NAMALWA (cell line): ENCODE measurements around the gene MIAT.

Experiments
- DNase-seq: peaks from one replicate; pipeline ENCODE4 v3.0.0-alpha.2; 2015; ENCODE audit warnings: low spot score

The MIAT gene

GRCh38 chr22:26632422-26633155 lies 24.8 kb upstream of the MIAT start:
- no peak for DNase-seq

DNA sequence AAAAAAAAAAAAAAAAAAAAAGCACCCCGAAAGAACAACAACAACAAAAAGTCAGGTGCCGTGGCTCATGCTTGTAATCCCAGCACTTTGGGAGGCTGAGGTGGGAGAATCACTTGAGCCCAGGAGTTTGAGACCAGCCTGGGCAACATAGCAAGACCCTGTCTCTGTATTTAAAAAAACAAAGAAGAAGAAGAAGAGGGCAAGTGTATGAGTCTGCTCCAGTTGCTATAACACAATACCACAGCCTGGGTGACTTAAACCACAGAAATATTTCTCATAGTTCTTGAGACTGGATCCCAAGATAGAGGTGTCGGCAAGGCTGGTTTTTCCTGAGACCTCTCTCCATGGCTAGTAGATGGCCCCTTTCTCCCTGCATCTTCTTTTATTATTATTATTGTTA lies 23.2 kb upstream of the MIAT start:
- no peak for DNase-seq

DNA sequence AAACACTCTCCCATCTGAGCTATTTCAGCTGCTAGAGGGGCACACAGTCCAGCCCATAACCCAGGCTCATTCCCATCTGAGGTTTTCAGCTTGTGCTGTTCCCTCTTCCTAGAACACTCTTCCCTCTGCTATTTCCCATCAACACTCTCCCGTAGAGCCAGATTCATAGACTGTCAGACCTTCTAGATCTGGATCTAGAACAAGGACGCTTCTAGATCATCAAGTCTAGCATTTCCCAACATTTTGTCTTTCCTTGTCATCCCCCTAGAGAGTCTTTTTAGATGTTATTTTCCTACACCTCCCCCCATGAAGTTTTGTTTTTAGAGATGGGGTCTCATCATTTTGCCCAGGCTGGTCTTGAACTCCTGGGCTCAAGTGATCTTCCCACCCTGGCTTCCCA lies 22.3 kb upstream of the MIAT start:
- no peak for DNase-seq

- DNase-seq: no peak
Observed at GRCh38 chr22:26636296-26636695, 21.1 kb upstream of the MIAT start.

- DNase-seq: peak; percentile 60
Observed at GRCh38 chr22:26642465-26643417, 14.6 kb upstream of the MIAT start.

DNA sequence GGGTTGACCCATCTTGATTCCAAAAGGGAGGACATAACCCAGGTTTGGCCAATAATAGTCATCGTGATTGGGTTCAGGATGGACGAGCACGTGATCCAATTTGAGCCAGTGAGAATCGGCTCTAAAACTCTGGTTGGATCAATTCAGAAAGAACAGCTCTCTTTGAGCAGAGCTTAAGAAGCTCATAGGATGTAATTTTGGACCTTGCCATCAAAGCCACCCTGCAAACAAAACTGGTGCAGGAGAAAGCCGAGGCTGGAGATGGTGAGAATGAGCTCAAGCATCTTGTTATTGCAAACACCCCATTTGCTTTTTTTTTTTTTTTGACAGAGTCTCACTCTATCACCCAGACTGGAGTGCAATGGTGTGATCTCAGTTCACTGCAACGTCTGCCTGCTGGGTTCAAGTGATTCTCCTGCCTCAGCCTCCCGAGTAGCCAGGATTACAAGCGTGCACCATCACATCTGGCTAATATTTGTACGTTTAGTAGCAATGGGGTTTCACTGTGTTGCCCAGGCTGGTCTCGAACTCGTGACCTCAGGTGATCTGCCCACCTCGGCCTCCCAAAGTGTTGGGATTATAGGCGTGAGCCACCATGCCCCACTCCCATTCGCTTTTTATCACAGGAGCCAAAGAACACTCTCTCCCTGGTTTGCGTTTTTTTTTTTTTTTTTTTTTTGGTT lies 13.8 kb upstream of the MIAT start:
- peak; percentile 30 for DNase-seq

DNA sequence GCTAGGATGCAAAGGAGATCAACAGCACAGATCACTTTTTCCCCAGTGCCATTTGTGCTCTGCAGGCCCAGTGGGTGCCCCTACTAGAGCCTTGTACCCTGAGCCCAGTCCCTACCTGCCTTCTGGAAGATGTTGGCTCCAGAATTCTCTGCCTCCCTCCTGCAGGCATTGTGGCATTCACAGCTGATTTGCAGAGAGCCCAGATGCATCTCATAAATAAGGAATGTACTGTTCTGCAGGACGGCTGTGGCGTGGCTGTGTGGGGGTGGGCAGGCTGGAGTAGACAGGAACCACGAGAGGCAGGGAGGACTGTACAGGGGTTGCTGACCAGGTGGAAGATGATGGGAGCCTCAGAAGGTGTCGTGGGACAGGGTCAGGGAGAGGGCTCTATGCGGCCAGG lies 11.2 kb upstream of the MIAT start:
- no peak for DNase-seq

DNA sequence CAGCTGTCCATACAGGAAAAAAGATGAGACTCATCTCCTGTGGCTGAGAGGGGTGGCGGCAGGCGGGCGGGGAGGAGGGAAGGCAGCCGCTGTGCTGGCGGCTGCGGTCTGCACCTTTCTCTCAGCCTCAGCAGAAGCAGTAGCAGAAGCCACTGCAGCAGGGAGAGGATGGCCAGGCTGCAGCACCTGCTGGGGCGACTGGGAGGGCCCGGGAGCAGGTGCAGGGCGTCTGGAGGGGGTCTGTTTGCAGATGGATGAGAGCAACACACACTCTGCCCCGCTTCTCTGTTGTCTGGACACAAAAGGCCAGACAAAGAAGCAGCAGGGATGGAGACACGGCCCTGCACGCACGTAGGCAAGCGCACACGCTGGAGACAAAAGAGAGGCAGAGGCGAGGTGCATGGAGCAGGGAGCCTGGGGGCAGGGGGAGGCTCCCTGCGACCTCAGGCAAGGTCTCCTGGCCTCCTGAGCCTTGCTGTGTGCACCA lies 9.3 kb upstream of the MIAT start:
- DNase-seq: peak; percentile 65

GRCh38 chr22:26648528-26649388 lies 8.6 kb upstream of the MIAT start:
- DNase-seq: no peak

DNA sequence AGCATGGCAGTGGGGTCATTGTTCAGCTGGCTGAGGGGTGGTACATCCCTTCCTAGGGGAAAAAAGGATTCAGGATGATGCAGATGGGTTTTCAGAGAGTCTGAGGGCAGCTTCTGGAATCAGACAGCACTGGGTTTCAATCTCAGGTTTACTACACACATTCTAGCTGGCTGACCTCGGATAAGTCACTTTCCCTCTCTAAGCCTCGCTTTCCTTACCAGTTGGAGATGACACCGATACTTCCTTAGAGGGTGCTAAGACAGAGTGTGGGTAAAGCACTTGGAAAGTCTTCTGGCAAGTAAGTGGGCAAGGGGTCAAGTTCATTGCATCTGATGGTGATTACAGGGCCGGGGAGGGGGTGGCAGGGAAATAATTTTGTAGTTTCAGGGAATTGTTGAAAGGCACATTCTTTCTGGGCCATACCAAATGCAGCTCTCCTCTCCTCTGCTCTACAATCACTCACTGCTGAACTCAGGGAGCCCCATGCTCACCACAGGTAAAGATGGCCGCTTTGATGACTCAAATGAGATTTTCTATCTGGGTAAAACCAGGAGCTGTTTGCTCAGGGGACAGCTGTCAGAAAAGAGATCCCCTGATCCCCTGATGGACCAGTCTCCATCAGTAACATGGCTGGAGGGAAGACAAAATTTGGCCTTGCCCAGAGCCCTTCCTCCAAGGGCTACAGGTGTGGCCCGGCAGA lies 6.5 kb upstream of the MIAT start:
- no peak for DNase-seq

- no peak for DNase-seq
Observed at GRCh38 chr22:26651815-26652214, 5.6 kb upstream of the MIAT start.

GRCh38 chr22:26658161-26658560 lies 773 bp downstream of the MIAT start:
- peak; percentile 29 for DNase-seq

GRCh38 chr22:26658671-26659478 lies 1.5 kb downstream of the MIAT start:
- DNase-seq: peak; percentile 82

DNA sequence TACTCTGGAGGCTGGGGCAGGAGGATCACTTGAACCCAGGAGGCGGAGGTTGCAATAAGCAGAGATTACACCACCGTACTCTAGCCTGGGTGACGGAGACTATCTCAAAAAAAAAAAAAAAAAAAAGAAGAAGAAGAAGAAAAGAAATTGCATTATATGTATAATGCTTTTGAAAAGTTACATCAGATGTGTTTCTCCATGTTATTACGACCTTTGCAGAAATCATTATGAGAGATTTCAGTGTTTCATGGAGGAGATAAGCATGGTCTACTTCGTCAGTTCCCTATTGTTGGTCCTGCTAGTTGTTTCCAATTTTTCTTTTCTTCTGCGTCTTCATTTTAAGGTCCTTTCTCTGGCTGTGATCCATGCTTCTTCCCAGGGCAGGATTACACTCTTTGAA lies 3.0 kb downstream of the MIAT start:
- DNase-seq: no peak

DNA sequence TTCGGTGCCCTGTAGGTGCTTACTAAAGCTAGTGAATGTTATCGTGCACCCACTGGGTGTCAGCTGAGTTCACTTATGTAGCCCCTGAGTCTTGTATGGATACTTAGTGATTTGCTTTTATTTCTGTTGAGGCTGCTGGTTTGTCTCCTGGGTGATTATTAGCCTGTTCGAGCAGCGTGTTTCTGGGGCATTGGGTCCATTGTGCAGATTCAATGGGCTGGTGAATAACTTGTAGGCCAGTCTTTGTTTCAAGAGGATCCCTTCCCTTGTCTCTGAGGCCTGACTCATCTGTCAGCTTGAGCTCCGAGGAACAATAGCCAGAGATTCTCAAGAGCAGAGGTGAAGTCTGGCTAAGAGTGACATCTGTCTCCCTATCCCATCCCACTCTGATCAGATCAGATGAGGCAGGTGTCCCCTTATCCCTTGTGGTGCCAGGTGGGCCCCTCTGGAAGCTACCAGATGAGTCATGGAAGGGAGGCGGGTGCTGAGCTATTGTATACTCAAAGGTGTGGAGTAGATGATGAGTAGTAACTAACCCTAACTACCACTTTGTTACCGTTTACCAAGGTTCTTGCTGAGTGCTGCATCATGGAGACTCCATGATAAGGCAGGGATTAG lies 3.7 kb downstream of the MIAT start:
- no peak for DNase-seq

DNA sequence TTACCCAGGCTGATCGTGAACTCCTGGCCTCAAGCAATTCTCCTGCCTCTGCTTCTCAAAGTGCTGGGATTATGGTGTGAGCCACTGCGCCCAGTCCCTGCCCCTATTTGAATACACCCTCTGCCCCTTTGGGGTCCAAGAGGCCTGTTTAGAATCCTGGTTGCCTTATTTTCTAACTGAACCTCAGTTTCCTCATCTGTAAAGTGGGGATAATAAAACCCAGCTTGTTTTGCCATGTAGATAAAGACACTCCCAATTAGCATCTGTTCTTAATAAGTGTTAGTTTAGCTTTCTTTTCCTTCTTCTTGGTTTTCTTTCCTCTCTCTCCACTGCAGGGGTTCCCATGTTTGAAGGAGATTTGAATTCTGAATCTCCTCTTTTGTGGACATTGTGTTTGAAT lies 4.8 kb downstream of the MIAT start:
- no peak for DNase-seq

GRCh38 chr22:26663374-26663923 lies 6.1 kb downstream of the MIAT start:
- no peak for DNase-seq

- DNase-seq: no peak
Observed at GRCh38 chr22:26665813-26666231, 8.4 kb downstream of the MIAT start.

DNA sequence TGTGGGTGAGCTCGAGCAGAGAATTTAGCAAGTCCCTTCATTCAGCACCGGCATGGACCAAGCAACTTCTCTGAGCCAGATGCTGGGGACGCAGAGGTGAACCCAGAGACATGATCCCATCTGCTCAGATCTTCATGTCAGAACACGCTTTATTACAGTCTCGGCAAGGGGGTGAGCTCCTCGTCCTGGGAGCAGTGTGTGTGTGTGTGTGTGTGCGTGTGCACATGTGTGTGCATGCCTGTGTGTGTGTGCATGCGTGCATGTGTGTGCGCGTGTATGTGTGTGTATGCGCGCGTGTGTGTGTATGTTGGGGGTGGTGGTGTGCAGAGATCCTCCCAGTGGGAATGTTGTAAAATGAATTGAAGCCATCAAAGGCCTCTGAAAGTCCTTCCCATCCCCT lies 9.8 kb downstream of the MIAT start:
- DNase-seq: no peak
